ENCODE measurements around the gene HS6ST3. TPM values are rescaled to one million over a fixed set of nuclear protein-coding genes. Genes with fewer than 3 reads are reported as not detected.

HS6ST3 gene
- total and polyA plus RNA-seq, 2 of the 13 experiments (the other 11 are each of a cell fraction or from before 2014, with no cell fraction given), result not detected

GRCh38 chr13:96068729-96069128 is 21.2 kb upstream of the HS6ST3 start (continued):
- TF ChIP-seq PHF21A (CRISPR knock-in tag; IDR thresholded peaks at IDR 0.05) (no peak), KDM3A (CRISPR knock-in tag; IDR thresholded peaks at IDR 0.05; ENCODE audit: low read depth) (no peak), ZNF33A (CRISPR knock-in tag; IDR thresholded peaks at IDR 0.05; ENCODE audit: borderline replicate concordance) (no peak), ATF5 (CRISPR knock-in tag; IDR thresholded peaks at IDR 0.05; ENCODE audit: low read depth) (no peak), GZF1 (CRISPR knock-in tag; IDR thresholded peaks at IDR 0.05) (no peak), HINFP (CRISPR knock-in tag; IDR thresholded peaks at IDR 0.05; ENCODE audit: low read depth) (no peak), PRPF4 (IDR thresholded peaks at IDR 0.05; ENCODE audit: low read depth, low read length, poor library complexity, severe bottlenecking) (no peak), ZNF563 (CRISPR knock-in tag; IDR thresholded peaks at IDR 0.05) (no peak), LBX2 (CRISPR knock-in tag; IDR thresholded peaks at IDR 0.05; ENCODE audit: borderline replicate concordance) (no peak), ZBTB43 (CRISPR knock-in tag; conservative IDR thresholded peaks at IDR 0.05) (no peak)
